ENCODE measurements around the gene RNF19B. TPM values are rescaled to one million over a fixed set of nuclear protein-coding genes. Genes with fewer than 3 reads are reported as not detected.

The RNF19B gene
- total RNA-seq, 2 experiments from 2014 or later = 12.5 to 13.3 TPM

DNA sequence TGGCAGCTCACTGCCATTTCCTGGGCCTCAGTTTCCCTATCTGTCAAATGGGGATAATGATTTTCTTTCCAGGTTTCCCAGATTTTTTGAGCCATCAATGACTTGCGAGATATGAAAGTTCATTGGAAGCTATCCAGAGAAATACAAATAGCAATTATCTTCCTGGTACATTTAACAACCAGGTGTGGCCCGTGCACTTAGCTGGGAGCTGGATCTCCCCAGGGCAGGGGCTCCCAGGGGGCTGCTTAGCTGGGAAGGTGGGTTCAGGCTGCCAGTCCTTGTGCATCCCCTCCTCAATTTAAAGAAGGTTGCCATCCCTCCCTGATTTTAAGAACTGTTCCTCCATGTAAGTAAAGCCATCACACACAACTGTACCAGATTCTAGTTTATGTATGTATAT is 59.8 kb downstream of the RNF19B start:
- DNase-seq = no peak
- H3K36me3 Mint-ChIP-seq (ENCODE audit: low read depth) = no peaks in the 10 kb centered on the region
- H3K27me3 Mint-ChIP-seq (ENCODE audit: low read depth) = peaks cover 24% of the 10 kb centered on the region
- CTCF ChIA-PET = interaction anchor here (2.0 kb wide), 1 partner anchor 181 kb away, joined by 4 read pairs; no protein-coding TSS in a partner anchor
- H3K9me3 Mint-ChIP-seq = no peaks in the 10 kb centered on the region
- no peak overlapping the region for H3K4me3 Mint-ChIP-seq
- no peak overlapping the region for H3K27ac Mint-ChIP-seq
- intact Hi-C loops (cut with micrococcal nuclease) = no loop called here
- H3K4me1 Mint-ChIP-seq (ENCODE audit: low read depth) = peaks cover 6% of the 10 kb centered on the region

DNA sequence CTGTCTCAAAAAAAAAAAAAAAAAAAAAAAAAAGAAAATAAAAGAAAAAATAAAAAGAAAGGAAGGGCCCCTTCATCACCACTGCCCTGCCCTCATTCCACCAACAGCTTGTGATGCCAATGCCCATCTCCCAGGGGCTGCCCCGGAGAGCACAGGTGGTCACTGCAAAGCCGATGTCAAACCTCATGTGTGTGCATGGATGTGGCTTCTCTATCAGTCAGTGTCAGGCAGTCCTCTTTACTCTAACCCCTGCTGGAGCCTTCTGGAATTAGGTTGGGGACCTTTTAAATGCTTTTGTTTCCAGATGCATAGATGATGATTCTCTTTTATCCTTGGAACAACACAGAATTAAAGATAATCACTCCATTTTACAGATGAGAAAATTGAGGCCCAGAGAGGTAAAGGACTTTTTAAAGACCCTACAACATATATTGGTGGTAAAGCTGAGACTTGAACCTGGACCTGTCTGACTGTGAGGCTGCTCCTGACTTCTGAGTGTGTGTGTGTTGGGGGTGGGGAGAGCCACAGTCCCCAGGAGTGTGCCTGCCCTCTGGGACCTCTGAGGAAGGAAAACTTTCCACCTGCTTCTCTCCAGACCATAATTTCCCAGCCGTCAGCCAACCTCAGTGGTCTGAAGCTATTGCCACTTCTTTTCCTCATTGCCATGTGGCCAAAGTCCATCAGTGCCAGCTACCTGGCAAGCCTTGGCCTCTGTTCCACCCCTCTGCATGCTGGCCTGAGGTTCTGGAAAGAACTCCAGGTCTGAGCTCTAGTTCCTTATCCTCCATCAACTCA is 60.4 kb downstream of the RNF19B start:
- intact Hi-C loops (cut with micrococcal nuclease) = no loop called here
- H3K36me3 Mint-ChIP-seq (ENCODE audit: low read depth) = no peaks in the 10 kb centered on the region
- no peak for DNase-seq
- peaks cover 26% of the 10 kb centered on the region for H3K27me3 Mint-ChIP-seq (ENCODE audit: low read depth)
- no peak overlapping the region for H3K4me3 Mint-ChIP-seq
- no peak overlapping the region for H3K27ac Mint-ChIP-seq
- H3K4me1 Mint-ChIP-seq (ENCODE audit: low read depth) = peaks cover 6% of the 10 kb centered on the region
- H3K9me3 Mint-ChIP-seq = no peaks in the 10 kb centered on the region
- CTCF ChIA-PET = interaction anchor here (2.0 kb wide), 1 partner anchor 182 kb away, joined by 4 read pairs; no protein-coding TSS in a partner anchor

DNA sequence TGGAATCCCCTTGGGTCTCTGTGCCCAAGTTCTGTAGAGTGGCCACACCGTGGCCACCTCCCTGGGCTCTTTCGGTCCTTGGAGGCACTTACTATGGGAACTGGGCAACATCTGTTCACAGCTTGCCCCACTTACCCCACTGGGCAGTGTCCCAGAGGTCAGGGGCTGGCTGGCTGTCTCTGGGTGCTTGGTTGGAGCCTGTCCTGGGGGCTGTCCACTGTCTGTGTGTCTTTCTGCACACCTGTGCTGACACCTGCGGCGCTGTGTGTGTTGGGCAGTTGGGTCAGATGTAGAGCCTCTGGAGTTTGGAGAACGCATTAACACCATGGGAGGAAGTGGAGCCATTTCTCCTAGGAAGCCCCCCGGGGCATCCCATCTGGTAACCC is 62.1 kb downstream of the RNF19B start:
- Mint-ChIP-seq H3K36me3 (ENCODE audit: low read depth) (no peaks in the 10 kb centered on the region), H3K4me3 (no peak overlapping the region), H3K9me3 (no peaks in the 10 kb centered on the region), H3K27ac (no peak overlapping the region), H3K4me1 (ENCODE audit: low read depth) (peaks cover 6% of the 10 kb centered on the region), H3K27me3 (ENCODE audit: low read depth) (peaks cover 32% of the 10 kb centered on the region)
- intact Hi-C loops (cut with micrococcal nuclease) = no loop called here
- CTCF ChIA-PET = interaction anchor here (0.6 to 1.1 kb wide), 2 partner anchors 10 to 456 kb away, joined by 3 read pairs; no protein-coding TSS in a partner anchor
- no peak for DNase-seq

DNA sequence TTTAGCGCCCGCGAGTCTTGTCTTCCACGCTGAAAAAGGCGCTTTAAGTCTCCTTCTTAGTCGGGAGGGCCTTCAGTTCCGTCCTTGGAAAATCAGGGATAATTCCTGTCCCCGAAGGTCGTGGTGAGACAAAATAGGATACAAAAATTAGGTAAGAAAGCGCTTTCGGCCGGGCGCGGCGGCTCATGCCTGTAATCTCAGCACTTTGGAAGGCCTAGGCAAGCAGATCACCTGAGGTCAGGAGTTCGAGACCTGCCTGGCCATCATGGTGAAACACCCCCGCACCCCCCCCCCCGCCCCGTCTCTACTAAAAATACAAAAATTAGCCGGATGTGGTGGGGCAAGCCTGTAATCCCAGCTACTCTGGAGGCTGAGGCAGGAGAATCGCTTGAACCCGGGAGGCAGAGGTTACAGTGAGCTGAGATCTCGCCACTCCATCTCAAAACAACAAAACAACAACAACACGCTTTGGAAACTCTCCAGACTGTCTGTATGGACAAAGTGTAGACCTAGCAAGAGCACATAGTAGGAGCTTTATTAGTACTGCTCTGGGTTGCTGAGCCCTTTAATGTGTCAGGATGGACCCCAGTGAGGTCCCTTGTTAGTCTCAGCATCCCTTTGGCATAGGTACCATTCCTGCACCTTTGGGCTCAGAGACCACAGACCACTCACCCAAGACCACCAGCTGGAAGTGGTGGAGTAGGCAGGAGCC is 62.6 kb downstream of the RNF19B start:
- intact Hi-C loops (cut with micrococcal nuclease) = no loop called here
- DNase-seq = no peak
- H3K4me3 Mint-ChIP-seq = peak overlapping the region; percentile 67
- no peak overlapping the region for H3K27ac Mint-ChIP-seq
- CTCF ChIA-PET = interaction anchor here (0.6 to 1.1 kb wide), 3 partner anchors 9 to 455 kb away, joined by 3 read pairs; no protein-coding TSS in a partner anchor
- peaks cover 32% of the 10 kb centered on the region for H3K27me3 Mint-ChIP-seq (ENCODE audit: low read depth)
- H3K4me1 Mint-ChIP-seq (ENCODE audit: low read depth) = peaks cover 6% of the 10 kb centered on the region
- no peaks in the 10 kb centered on the region for H3K36me3 Mint-ChIP-seq (ENCODE audit: low read depth)
- no peaks in the 10 kb centered on the region for H3K9me3 Mint-ChIP-seq

DNA sequence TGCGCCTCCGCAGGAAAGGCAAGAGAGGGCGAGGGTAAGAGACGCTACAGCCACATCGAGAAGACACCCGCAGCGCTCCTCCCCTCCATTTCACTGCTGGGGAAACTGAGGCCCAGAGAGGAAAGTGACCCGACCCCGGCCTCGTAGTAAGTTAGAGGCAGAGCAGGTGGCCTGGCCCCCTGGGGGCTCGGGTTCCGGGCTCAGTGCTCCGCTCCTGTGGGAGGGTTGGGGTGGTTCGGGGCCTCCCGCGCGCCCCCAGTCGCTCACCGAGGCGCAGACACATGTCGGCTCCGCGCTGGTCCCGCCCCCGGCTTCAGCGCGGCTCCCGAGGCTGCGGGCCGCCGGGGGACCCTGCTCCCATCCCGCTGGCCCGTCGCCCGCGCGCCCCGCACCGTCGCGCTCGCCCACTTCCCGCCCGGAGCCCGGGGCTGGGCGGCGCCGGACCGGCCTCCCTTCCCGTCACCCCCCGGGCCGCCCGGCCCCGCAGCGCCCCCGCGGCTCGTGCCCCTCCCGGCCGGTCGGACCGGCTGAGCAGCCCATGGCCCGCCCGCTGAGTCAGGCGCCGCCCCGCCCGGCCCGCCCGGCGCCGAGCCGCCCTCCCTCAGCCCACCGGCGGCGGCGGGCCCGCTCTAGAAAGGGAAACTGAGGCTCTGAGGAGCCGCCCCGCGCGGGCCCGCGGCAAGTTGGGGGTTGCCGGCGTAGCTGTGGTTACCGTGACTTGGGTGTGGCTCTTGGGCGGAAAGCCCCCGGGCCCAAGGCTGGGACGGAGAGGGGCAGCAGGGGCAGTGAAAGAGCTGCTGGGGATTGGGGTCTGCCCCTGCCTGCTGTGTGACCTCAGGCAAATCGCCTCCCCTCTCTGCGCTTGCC is 63.4 kb downstream of the RNF19B start, which contains the start of gene TMEM54:
Gene TMEM54 (minus strand): TSS at position 434 of the 867 bp plus-strand sequence. CDS start 151 bp downstream, at position 283.
- H3K27me3 Mint-ChIP-seq (ENCODE audit: low read depth) = peaks cover 37% of the 10 kb centered on the region
- CTCF ChIA-PET = interaction anchor here (0.6 to 1.1 kb wide), 2 partner anchors 9 to 170 kb away, joined by 3 read pairs; no protein-coding TSS in a partner anchor
- H3K9me3 Mint-ChIP-seq = no peaks in the 10 kb centered on the region
- peaks cover 6% of the 10 kb centered on the region for H3K4me1 Mint-ChIP-seq (ENCODE audit: low read depth)
- DNase-seq = no peak
- no peak within 1 kb of the TSS for H3K27ac Mint-ChIP-seq
- no peaks in the 10 kb centered on the region for H3K36me3 Mint-ChIP-seq (ENCODE audit: low read depth)
- peak within 1 kb of the TSS; percentile 67 for H3K4me3 Mint-ChIP-seq
- intact Hi-C loops (cut with micrococcal nuclease) = no loop called here

DNA sequence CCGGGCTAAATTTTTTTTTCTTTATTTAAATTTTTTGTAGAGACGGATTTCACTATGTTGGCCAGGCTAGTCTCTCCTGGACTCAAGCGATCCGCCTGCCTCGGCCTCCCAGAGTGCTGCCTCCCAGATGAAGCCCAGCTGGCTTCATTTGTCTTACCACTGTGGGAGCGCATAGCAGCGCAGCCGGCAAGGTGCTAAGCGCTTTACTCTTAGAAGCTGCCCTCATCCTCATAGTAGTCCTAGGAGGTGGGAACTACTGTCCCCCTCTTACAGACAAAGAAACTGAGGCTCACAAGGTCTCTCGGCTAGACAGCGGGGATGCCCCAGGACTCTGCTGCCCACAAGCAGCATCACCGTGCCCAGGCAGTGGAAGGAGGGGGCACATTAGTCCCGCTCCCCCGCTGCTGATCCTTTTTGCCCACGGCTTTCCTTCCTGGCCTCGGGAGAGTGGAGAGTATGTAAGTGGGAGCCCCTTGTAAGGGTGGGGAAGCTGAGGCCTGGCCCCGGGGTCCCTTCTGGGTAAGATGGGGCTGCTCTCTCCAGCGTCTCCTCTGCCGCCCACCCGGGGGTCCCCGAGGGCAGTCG is 64.1 kb downstream of the RNF19B start:
- CTCF ChIA-PET = no interaction called here
- Mint-ChIP-seq H3K4me3 (peak overlapping the region; percentile 60), H3K9me3 (no peaks in the 10 kb centered on the region), H3K4me1 (ENCODE audit: low read depth) (peaks cover 6% of the 10 kb centered on the region), H3K36me3 (ENCODE audit: low read depth) (no peaks in the 10 kb centered on the region), H3K27ac (no peak overlapping the region), H3K27me3 (ENCODE audit: low read depth) (peaks cover 40% of the 10 kb centered on the region)
- DNase-seq = no peak
- intact Hi-C loops (cut with micrococcal nuclease) = no loop called here

DNA sequence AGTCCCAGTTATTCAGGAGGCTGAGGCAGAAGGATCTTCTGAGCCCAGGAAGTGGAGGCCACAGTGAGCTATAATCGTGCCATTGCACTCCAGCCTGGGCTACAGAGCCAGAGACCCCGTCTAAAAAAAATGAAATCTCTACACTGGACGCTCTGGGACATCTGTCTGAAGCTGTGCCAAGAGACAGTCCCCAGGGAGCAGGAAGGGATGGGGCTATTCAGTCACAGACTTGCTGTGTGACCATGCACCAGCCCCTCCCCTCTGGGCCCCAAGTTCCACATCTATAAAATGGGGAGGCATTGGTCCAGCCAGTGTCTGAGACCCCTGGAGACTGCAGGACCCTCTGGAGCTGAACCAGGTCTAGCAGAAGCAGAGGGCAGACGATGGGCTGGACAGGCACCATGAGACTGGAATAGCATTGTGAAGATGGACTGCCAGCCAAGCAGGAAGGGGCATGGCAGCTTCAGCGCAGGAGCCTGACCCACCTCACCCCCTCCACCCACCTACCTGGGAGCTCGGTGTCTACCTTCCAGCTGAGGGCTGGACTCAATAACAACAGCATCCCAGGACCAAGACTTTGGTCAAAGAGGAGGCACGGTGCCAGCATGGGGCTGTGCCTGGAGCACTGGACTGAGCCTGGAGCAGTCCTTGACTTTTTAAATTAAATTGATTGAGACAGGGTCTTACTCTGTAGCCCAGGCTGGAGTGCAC is 64.9 kb downstream of the RNF19B start:
- Mint-ChIP-seq H3K27ac (no peak overlapping the region), H3K4me3 (no peak overlapping the region), H3K4me1 (ENCODE audit: low read depth) (peaks cover 6% of the 10 kb centered on the region), H3K9me3 (no peaks in the 10 kb centered on the region), H3K27me3 (ENCODE audit: low read depth) (peaks cover 40% of the 10 kb centered on the region), H3K36me3 (ENCODE audit: low read depth) (no peaks in the 10 kb centered on the region)
- no peak for DNase-seq
- CTCF ChIA-PET = interaction anchor here (0.5 to 1.1 kb wide), 3 partner anchors 13 to 224 kb away, joined by 3 to 4 read pairs (median 3); partner anchors contain the start of gene HPCA
- intact Hi-C loops (cut with micrococcal nuclease) = no loop called here

DNA sequence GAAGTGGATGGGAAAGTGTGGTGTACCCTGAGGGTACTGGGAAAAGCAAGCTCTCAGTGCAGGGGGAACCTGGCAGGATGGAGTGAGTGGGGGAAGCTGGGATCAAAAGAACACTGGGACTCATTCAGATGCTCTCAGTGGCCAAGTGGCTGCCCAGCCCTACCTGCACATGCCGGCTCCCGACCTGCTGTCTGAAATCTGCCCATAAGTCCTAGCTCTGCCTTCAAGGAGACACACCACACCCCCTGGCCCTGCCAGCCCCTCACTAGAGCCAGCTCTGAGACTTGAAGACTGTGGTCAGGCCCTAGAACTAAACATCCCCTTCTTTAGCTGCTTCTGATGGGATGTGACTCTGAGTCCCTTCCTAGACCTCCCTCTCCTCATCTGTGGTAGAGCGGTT is 65.7 kb downstream of the RNF19B start:
- H3K9me3 Mint-ChIP-seq = no peaks in the 10 kb centered on the region
- H3K27me3 Mint-ChIP-seq (ENCODE audit: low read depth) = peaks cover 40% of the 10 kb centered on the region
- H3K4me3 Mint-ChIP-seq = no peak overlapping the region
- no peak overlapping the region for H3K27ac Mint-ChIP-seq
- H3K36me3 Mint-ChIP-seq (ENCODE audit: low read depth) = no peaks in the 10 kb centered on the region
- CTCF ChIA-PET = interaction anchor here (0.6 to 1.2 kb wide), 5 partner anchors 8 to 155 kb away, joined by 3 read pairs; partner anchors contain the start of gene HPCA
- intact Hi-C loops (cut with micrococcal nuclease) = no loop called here
- DNase-seq = no peak
- H3K4me1 Mint-ChIP-seq (ENCODE audit: low read depth) = peaks cover 6% of the 10 kb centered on the region

DNA sequence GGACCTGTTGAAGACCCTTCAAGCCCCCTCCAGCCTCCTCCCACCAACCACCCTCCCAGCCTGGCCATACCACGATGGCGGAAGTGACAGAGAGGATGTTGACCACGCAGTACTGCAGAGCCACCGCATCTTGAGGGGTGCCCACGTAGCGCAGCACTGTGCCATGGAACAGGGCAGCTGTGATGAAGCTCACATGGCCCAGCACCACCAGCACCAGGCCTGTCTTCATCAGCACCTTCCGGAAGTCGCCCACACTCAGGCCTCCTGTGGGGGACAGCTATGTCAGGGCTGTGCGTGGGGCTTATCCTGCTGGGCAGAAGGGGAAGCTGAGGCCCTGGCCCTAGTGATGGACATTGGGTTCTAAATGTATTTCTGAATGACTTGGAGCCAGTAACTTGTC is 66.6 kb downstream of the RNF19B start:
- Mint-ChIP-seq H3K9me3 (no peaks in the 10 kb centered on the region), H3K27ac (no peak overlapping the region), H3K4me1 (ENCODE audit: low read depth) (peaks cover 8% of the 10 kb centered on the region), H3K36me3 (ENCODE audit: low read depth) (no peaks in the 10 kb centered on the region), H3K27me3 (ENCODE audit: low read depth) (peaks cover 43% of the 10 kb centered on the region), H3K4me3 (no peak overlapping the region)
- no peak for DNase-seq
- intact Hi-C loops (cut with micrococcal nuclease) = no loop called here
- CTCF ChIA-PET = interaction anchor here (0.7 to 1.2 kb wide), 3 partner anchors 9 to 156 kb away, joined by 3 read pairs; no protein-coding TSS in a partner anchor

DNA sequence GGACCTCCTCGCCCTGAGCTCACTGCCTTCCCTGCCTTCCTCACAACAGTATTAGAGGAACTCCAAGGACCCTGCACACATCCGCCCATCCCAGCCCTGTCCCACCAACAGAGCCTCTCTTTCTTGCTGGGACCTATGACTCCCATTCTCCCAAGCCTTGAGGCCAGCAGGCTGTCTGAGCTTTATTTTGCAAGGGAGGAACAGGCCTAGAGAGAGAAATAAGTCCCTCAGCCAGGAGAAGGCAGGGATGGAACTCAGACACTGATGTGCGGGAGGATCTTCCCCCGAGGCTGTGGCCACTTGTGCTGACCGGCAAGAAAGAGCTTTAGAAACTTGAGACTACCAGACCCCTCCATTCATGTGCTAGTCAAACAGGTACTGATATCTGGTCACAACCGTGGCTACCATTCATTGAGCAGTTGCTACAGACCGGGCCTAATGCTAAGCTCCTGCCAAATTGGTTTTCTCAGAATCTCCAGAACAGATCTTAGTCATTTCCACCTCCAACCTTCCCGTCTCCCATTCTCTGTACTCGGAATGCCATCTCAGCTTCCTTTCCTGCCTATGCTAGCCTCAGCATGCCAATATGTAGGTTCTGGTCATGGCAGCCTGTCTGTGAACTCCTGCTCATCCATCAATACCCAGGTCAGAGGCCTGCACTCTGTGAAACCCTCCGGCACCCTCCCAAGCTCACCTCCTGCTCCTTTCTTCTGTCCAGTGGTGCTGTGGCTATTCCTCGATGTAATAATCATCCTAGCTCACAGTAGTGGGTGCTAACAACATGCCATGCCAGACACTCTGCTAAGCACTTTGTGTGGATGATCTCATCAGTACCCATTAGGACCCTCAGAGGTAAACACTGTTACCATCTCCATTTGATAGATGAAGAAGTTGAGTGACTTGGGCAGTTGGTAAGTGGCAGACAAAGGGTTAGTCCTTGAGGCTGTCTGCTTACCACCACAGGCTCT is 67.2 kb downstream of the RNF19B start:
- DNase-seq = no peak
- CTCF ChIA-PET = interaction anchor here (0.7 kb wide), 1 partner anchor 25 kb away, joined by 3 read pairs; no protein-coding TSS in a partner anchor
- Mint-ChIP-seq H3K4me1 (ENCODE audit: low read depth) (peaks cover 11% of the 10 kb centered on the region), H3K27me3 (ENCODE audit: low read depth) (peaks cover 41% of the 10 kb centered on the region), H3K4me3 (no peak overlapping the region), H3K27ac (no peak overlapping the region), H3K9me3 (no peaks in the 10 kb centered on the region), H3K36me3 (ENCODE audit: low read depth) (no peaks in the 10 kb centered on the region)
- intact Hi-C loops (cut with micrococcal nuclease) = no loop called here
